Measurements from ENCODE around the gene STRN. TPM values are rescaled to one million over a fixed set of nuclear protein-coding genes. Genes with fewer than 3 reads are reported as not detected.

The STRN gene
- total and polyA plus RNA-seq, 9 of the 15 experiments (the other 6 are each of a cell fraction or from before 2014, with no cell fraction given) = 1.3 to 31.2 (median 20.0) TPM

GRCh38 chr2:36966370-36967235 lies at the start of gene STRN (continued):
- peak; percentile 81; the same call in 1 of the 2 replicates for TF ChIP-seq HBP1 (CRISPR knock-in tag; IDR thresholded peaks at IDR 0.05)
- no peak for TF ChIP-seq DLX4 (CRISPR knock-in tag; IDR thresholded peaks at IDR 0.05)
- TF ChIP-seq IRF2 (CRISPR knock-in tag; IDR thresholded peaks at IDR 0.05) = no peak
- peak; percentile 87 for TF ChIP-seq CREB1 (IDR thresholded peaks at IDR 0.05)
- TF ChIP-seq CREB1 (CRISPR knock-in tag; IDR thresholded peaks at IDR 0.05) = peak; percentile 55; the same call in 1 of the 2 replicates
- TF ChIP-seq ESRRB (CRISPR knock-in tag; IDR thresholded peaks at IDR 0.05; ENCODE audit: borderline replicate concordance) = no peak
- peak; percentile 86; the same call in 1 of the 2 replicates for TF ChIP-seq RB1 (IDR thresholded peaks at IDR 0.05; ENCODE audit: low read depth)
- peak; percentile 86 for TF ChIP-seq POLR2B (IDR thresholded peaks at IDR 0.05; ENCODE audit: low read depth, partially characterized antibody)
- no peak for TF ChIP-seq PCBP1 (IDR thresholded peaks at IDR 0.05; ENCODE audit: low read depth, low read length, poor library complexity, severe bottlenecking)
- TF ChIP-seq ZBTB12 (CRISPR knock-in tag; IDR thresholded peaks at IDR 0.05) = peak; percentile 38; the same call in 1 of the 2 replicates
- TF ChIP-seq HINFP (tag; conservative IDR thresholded peaks at IDR 0.05; ENCODE audit: low read depth) = no peak
- TF ChIP-seq ZFP1 (CRISPR knock-in tag; IDR thresholded peaks at IDR 0.05) = no peak
- TF ChIP-seq ELF4 (CRISPR knock-in tag; IDR thresholded peaks at IDR 0.05) = peak; percentile 91
- TF ChIP-seq E4F1 (CRISPR knock-in tag; IDR thresholded peaks at IDR 0.05; ENCODE audit: borderline replicate concordance) = no peak
- TF ChIP-seq POU5F1 (IDR thresholded peaks at IDR 0.05; ENCODE audit: borderline replicate concordance, low read depth, low read length, partially characterized antibody) = peak; percentile 87
- no peak for TF ChIP-seq ZNF436 (CRISPR knock-in tag; IDR thresholded peaks at IDR 0.05)
- TF ChIP-seq SMC3 (conservative IDR thresholded peaks at IDR 0.05; ENCODE audit: insufficient read depth, low read depth, low read length) = no peak

Measured in K562 (cell line).